HepG2 (cell line): Measurements from ENCODE around the gene ZBTB46. TPM values are rescaled to one million over a fixed set of nuclear protein-coding genes. Genes with fewer than 3 reads are reported as not detected.

Experiments
- EP300 ChIP-seq, 3 experiments: sonication (generic) in 1 of 3; formaldehyde crosslinking in 1 of 3; IDR thresholded peaks; 2 replicates each; pipeline versions ENCODE4 v1.5.1 to v1.6.1; 2011 to 2020; ENCODE audit warnings: low read depth in 2 of 3, low read length in 2 of 3, borderline replicate concordance in 1 of 3, improper control_type of control experiment in 1 of 3, mild to moderate bottlenecking in 1 of 3, missing genetic modification reagents in 1 of 3, moderate library complexity in 1 of 3
- FOXC1 ChIP-seq: sonication (generic); formaldehyde crosslinking; IDR thresholded peaks from 2 replicates; pipeline ENCODE4 v1.8.0; 2022; ENCODE audit warnings: mild to moderate bottlenecking, missing genetic modification reagents, borderline replicate concordance
- GTF2F1 ChIP-seq: fragments of 150-350 bp; IDR thresholded peaks from 2 replicates; pipeline ENCODE4 v1.6.1; 2014; ENCODE audit warnings: low read length
- HINFP ChIP-seq: sonication (generic); formaldehyde crosslinking; IDR thresholded peaks from 2 replicates; pipeline ENCODE4 v1.4.0; 2020; ENCODE audit warnings: low read depth, mild to moderate bottlenecking, missing genetic modification reagents
- JARID2 ChIP-seq: sonication (generic); formaldehyde crosslinking; IDR thresholded peaks from 2 replicates; pipeline ENCODE4 v1.8.1; 2023; ENCODE audit warnings: missing genetic modification reagents, inconsistent platforms; ENCODE audit not compliant: insufficient replicate concordance
- JUN ChIP-seq: sonication (generic); formaldehyde crosslinking; IDR thresholded peaks from 2 replicates; pipeline ENCODE4 v1.4.0; 2020; ENCODE audit warnings: mild to moderate bottlenecking, missing genetic modification reagents
- LBX2 ChIP-seq: sonication (generic); formaldehyde crosslinking; IDR thresholded peaks from 2 replicates; pipeline ENCODE4 v1.5.0; 2020; ENCODE audit warnings: missing genetic modification reagents, mild to moderate bottlenecking, borderline replicate concordance
- NCOA1 ChIP-seq: sonication (generic); formaldehyde crosslinking; IDR thresholded peaks from 2 replicates; pipeline ENCODE4 v1.9.0; 2021; ENCODE audit warnings: missing genetic modification reagents
- NFIB ChIP-seq: sonication (generic); formaldehyde crosslinking; IDR thresholded peaks from 2 replicates; pipeline ENCODE4 v1.9.0; 2021; ENCODE audit warnings: missing genetic modification reagents, mild to moderate bottlenecking, borderline replicate concordance
- NPAS2 ChIP-seq: sonication (generic); formaldehyde crosslinking; IDR thresholded peaks from 2 replicates; pipeline ENCODE4 v1.8.0; 2022; ENCODE audit warnings: mild to moderate bottlenecking, missing genetic modification reagents, borderline replicate concordance
- NR2F6 ChIP-seq, 2 experiments: IDR thresholded peaks; 2 replicates each; pipeline ENCODE4 v1.6.1; 2016; ENCODE audit warnings: antibody characterized with exemption in 1 of 2, mild to moderate bottlenecking in 1 of 2
- PAX8 ChIP-seq: sonication (generic); formaldehyde crosslinking; IDR thresholded peaks from 2 replicates; pipeline ENCODE4 v1.8.0; 2022; ENCODE audit warnings: mild to moderate bottlenecking, missing genetic modification reagents, borderline replicate concordance
- PCBP1 ChIP-seq: fragments of 200-400 bp; formaldehyde crosslinking; IDR thresholded peaks from 2 replicates; pipeline ENCODE4 v1.6.1; 2017; ENCODE audit warnings: mild to moderate bottlenecking, low read depth, low read length, borderline replicate concordance
- PITX1 ChIP-seq: sonication (generic); formaldehyde crosslinking; IDR thresholded peaks from 2 replicates; pipeline ENCODE4 v1.5.1; 2020; ENCODE audit warnings: mild to moderate bottlenecking, missing genetic modification reagents
- SKI ChIP-seq: fragments of 450-650 bp; IDR thresholded peaks from one replicate; pipeline ENCODE4 v1.6.1; 2018; ENCODE audit warnings: mild to moderate bottlenecking; ENCODE audit not compliant: partially characterized antibody
- SNAPC5 ChIP-seq: sonication (generic); formaldehyde crosslinking; IDR thresholded peaks from 2 replicates; pipeline ENCODE4 v1.8.1; 2023; ENCODE audit warnings: mild to moderate bottlenecking, missing genetic modification reagents, borderline replicate concordance
- UBTF ChIP-seq: sonication (generic); formaldehyde crosslinking; IDR thresholded peaks from 2 replicates; pipeline ENCODE4 v1.4.0; 2020; ENCODE audit warnings: mild to moderate bottlenecking, missing genetic modification reagents
- ZBTB7A ChIP-seq: sonication (generic); formaldehyde crosslinking; IDR thresholded peaks from 2 replicates; pipeline ENCODE4 v1.8.0; 2022; ENCODE audit warnings: mild to moderate bottlenecking, missing genetic modification reagents
- ZFP37 ChIP-seq: sonication (generic); formaldehyde crosslinking; IDR thresholded peaks from 2 replicates; pipeline ENCODE4 v1.4.0; 2020; ENCODE audit warnings: missing genetic modification reagents, borderline replicate concordance
- ZNF343 ChIP-seq: sonication (generic); formaldehyde crosslinking; IDR thresholded peaks from 2 replicates; pipeline ENCODE4 v1.4.0; 2020; ENCODE audit warnings: mild to moderate bottlenecking, missing genetic modification reagents
- ZNF557 ChIP-seq: sonication (generic); formaldehyde crosslinking; IDR thresholded peaks from 2 replicates; pipeline ENCODE4 v1.4.0; 2020; ENCODE audit warnings: missing genetic modification reagents
- ZNF563 ChIP-seq: sonication (generic); formaldehyde crosslinking; IDR thresholded peaks from 2 replicates; pipeline ENCODE4 v1.8.0; 2022; ENCODE audit warnings: mild to moderate bottlenecking, moderate library complexity, missing genetic modification reagents
- ZNF850 ChIP-seq: sonication (generic); formaldehyde crosslinking; conservative IDR thresholded peaks from 2 replicates; pipeline ENCODE4 v1.9.0; 2021; ENCODE audit warnings: mild to moderate bottlenecking, missing genetic modification reagents
- polyA plus RNA-seq, 8 experiments: library from polyadenylated mRNA; depleted of rRNA in 3 of 8; stranded (reverse) in 7 of 8; unstranded in 1 of 8; fragments of >200 nt; fragmentation: Illumina TruSeq in 4 of 8; extraction: Trizol in 4 of 8; gene quantifications; 2 replicates each; pipeline versions ENCODE4 v1.2.1 to v1.2.3, GENCODE V29; 2011 to 2016; ENCODE audit warnings: low read depth in 4 of 8, missing spikeins in 1 of 8, mixed read lengths in 1 of 8; ENCODE audit not compliant: insufficient read depth in 1 of 8
- total RNA-seq, 5 experiments: library from RNA; depleted of rRNA; stranded (reverse); fragments of >200 nt; fragmentation: Illumina TruSeq; extraction: Trizol; gene quantifications; 2 replicates each; pipeline ENCODE4 v1.2.3, GENCODE V29; 2016; ENCODE audit warnings: low read depth in 1 of 5

Gene ZBTB46
- total and polyA plus RNA-seq, 2 of the 13 experiments (the other 11 are each of a cell fraction or from before 2014, with no cell fraction given), result 1.6 to 13.5 TPM

GRCh38 chr20:63696628-63697356, 134.3 kb downstream of the ZBTB46 start, which contains the start of gene TNFRSF6B (continued):
- TF ChIP-seq SNAPC5 (CRISPR knock-in tag), result no peak
- TF ChIP-seq JARID2 (CRISPR knock-in tag), result peak; percentile 56
- no peak for TF ChIP-seq JUN (CRISPR knock-in tag)
- no peak for TF ChIP-seq ZNF557 (CRISPR knock-in tag)
- TF ChIP-seq ZNF850 (CRISPR knock-in tag), result no peak
- TF ChIP-seq HINFP, result no peak
- no peak for TF ChIP-seq NPAS2
- TF ChIP-seq PCBP1, result no peak
- no peak for TF ChIP-seq SKI
- no peak for TF ChIP-seq ZFP37 (CRISPR knock-in tag)
- TF ChIP-seq GTF2F1, result no peak
- no peak for TF ChIP-seq EP300 (IDR thresholded peaks at IDR 0.05; ENCODE audit: low read depth in 2 of 2, low read length in 2 of 2)
- TF ChIP-seq EP300 (CRISPR knock-in tag; IDR thresholded peaks at IDR 0.05; ENCODE audit: borderline replicate concordance), result no peak
- TF ChIP-seq ZBTB7A (CRISPR knock-in tag), result peak; percentile 15; the same call in 1 of the 2 replicates
- TF ChIP-seq NR2F6 (IDR thresholded peaks at IDR 0.05), result no peak
- TF ChIP-seq NR2F6 (CRISPR knock-in tag; IDR thresholded peaks at IDR 0.05), result peak; percentile 62; the same call in 1 of the 2 replicates
- TF ChIP-seq FOXC1 (CRISPR knock-in tag), result peak; percentile 88
- TF ChIP-seq ZNF343 (CRISPR knock-in tag), result no peak; the same call in 1 of the 2 replicates
- TF ChIP-seq NFIB (CRISPR knock-in tag), result no peak
- no peak for TF ChIP-seq ZNF563 (CRISPR knock-in tag)
- TF ChIP-seq PITX1 (CRISPR knock-in tag), result peak; percentile 76
- TF ChIP-seq NCOA1 (CRISPR knock-in tag), result no peak; the same call in 1 of the 2 replicates
- peak; percentile 79 for TF ChIP-seq LBX2 (CRISPR knock-in tag)
- peak; percentile 57 for TF ChIP-seq UBTF
- TF ChIP-seq PAX8 (CRISPR knock-in tag), result no peak
